Heart left ventricle (tissue), 13 donors: ENCODE results near the gene URGCP.

Source experiments
- POLR2A ChIP-seq, 2 donors: fragments of 450-650 bp; IDR thresholded peaks; one replicate each; pipeline ENCODE4 v1.6.1; 2017; ENCODE audit warnings: antibody characterized with exemption in 2 of 2, mild to moderate bottlenecking in 2 of 2, moderate library complexity in 2 of 2
- TF ChIP-seq, protein P1 (sequence below), 12 donors: fragments of 200-600 bp; sonication (generic) in 4 of 12; IDR thresholded peaks; one replicate each; pipeline versions ENCODE4 v1.5.0 to v1.8.0; 2018 to 2022; ENCODE audit warnings: antibody characterized with exemption in 12 of 12, mild to moderate bottlenecking in 5 of 12
- donor health status: ischemic (EF 13 %, LVEDD 7.1; RV severe dilation, severe dysfunction).
- donor health status: DM: no; HTN: yes; CAD: no.
- donor health status: DM: no; HTN: no; CAD: no.
- donor health status: ischemic (EF 25% LVEDD 6.9; RV normal size, moderate dysfunction).
- donor health status: ischemic (EF 25% LVEDD 5.7; RV mildly dilated, moderate dysfunction).
- donor health status: ischemic (EF 35%, LVEDD 5.7; RV mildly dilated, moderate dysfunction).
- donor health status: nonischemic (EF 11% LVEDD 7.7; RV severe dilation, severe dysfunction).
- donor health status: DM: yes; HTN: yes; CAD: no.
- donor health status: PGD.
- donor health status: ischemic (EF 29% LVEDD 5.4; RV normal size, mild dysfunction).
- donor health status: nonischemic (EF 23%, LVEDD 6.1; RV moderate dilation, normal function).

DNA sequence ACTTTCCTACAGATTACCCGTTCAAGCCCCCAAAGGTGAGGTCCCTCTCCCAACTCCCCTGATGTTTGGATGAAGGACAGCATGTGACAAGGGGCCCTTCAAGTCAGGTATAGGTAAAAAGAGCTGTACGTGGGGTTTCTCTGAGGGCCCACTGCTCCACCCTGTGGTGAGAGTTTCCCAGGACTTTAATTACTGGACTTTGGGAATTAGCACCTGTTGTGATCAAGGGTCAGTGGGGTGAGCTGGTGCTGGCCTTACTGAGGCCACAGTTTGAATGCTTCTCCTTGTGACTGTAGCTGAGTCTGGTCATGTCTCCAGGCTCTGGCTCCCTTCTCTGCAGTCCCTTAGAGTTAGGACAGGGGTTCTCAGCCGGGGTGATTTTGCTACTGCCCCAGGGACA, 36.6 kb upstream of the URGCP start:
- TF ChIP-seq, protein P1, sequence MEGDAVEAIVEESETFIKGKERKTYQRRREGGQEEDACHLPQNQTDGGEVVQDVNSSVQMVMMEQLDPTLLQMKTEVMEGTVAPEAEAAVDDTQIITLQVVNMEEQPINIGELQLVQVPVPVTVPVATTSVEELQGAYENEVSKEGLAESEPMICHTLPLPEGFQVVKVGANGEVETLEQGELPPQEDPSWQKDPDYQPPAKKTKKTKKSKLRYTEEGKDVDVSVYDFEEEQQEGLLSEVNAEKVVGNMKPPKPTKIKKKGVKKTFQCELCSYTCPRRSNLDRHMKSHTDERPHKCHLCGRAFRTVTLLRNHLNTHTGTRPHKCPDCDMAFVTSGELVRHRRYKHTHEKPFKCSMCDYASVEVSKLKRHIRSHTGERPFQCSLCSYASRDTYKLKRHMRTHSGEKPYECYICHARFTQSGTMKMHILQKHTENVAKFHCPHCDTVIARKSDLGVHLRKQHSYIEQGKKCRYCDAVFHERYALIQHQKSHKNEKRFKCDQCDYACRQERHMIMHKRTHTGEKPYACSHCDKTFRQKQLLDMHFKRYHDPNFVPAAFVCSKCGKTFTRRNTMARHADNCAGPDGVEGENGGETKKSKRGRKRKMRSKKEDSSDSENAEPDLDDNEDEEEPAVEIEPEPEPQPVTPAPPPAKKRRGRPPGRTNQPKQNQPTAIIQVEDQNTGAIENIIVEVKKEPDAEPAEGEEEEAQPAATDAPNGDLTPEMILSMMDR (IDR thresholded peaks at IDR 0.05): peak in 1 of 12 donors; percentile 9
- TF ChIP-seq POLR2A (IDR thresholded peaks at IDR 0.05): no peak
